CD4-positive, alpha-beta T cell treated with Interleukin-4 for 4 hours (primary cell): ENCODE data around the gene SLC4A1.
"Not testable (repeated sequence)": the region's sequence is repeated elsewhere in the genome, so short reads cannot be mapped to it uniquely, and the experiment has no call there.

Source experiments
- DNase-seq: peaks from one replicate; pipeline ENCODE4 v3.0.0-alpha.2; 2020

Gene SLC4A1

DNA sequence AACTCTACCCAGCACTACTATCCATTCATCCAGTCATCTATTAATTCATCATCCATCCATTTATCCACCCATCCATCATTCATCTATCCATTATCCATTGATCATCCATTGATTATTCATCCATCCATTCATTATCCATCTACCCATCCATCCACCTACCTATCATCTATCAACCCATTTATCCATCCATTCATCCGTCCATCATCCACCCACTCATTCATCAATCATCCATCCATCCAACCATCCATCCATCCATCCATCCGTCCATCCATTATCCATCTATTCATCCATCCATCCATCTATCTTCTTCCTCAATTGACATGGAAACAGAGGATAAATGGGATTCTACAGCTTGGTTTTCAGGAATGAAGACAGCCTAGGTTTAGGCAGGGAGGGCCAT, 12.0 kb downstream of the SLC4A1 start:
- DNase-seq = no peak

DNA sequence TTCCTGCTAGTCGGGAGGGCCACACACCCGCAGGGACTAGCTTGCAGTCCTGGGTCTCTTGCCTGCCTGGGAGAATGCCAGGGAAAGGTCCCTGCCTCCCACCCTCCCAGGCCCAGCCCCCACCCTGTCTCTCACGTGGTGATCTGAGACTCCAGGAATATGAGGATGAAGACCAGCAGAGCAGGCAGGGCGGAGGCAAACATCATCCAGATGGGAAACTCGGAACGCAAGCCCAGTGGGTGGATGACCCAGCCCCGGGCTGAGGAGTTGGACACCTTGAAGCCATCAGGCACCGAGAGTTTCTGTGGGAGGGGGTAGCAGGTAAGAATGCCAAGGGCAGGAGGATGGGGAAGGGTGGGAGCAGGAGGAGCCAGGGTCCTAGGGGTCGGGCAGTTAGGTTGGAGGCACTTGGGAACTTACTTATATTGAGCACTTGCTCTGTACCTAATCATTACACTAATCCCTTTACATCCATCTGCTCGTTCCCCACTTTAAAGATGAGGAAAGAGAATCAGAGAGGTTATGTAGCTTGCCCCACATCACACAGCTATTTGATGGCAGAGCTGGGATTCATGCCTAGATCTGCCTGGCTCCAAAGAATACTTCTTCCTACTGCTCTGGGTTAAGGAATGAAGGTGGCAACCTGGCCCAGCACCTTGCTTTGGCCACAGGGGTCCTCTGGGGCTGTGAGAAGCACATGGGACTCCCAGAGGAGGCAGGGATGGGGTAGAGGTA, 13.4 kb downstream of the SLC4A1 start:
- DNase-seq = no peak

DNA sequence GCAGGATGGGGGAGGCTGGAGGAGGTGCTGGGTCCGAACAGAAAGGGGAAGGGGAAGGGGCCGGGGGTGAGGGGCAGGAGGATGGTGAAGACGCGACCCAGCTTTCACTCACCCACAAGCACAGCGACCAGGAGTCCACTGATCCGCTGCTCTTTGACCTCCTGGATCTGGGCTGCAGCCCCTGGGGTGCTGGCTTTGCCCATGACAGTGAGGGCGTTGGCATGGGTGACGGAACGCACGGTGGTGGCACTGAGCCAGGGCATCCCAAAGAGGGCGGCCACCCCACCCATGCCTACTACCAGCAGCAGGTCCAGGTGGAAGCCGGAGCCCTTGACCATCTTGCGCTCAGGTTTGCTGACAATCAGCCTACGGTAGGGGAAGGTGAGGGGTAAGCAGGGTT, 14.9 kb downstream of the SLC4A1 start:
- DNase-seq = no peak

DNA sequence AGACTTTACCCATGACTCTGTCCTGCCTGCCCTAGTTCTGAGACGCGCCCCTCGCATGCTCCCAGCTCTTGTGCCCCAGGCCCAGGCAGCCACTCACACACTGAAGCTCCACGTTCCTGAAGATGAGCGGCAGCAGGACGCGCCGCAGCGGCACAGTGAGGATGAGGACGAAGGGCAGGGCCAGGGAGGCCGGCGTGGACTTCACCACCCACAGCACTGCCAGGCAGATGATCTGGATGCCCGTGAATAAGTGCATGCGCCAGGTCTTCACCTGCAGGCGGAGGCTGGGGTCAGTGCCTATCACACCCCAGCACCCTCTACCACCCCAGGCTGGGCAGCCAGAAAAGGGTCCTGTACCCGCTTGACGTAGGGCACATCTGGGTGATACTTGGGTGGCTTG, 16.9 kb downstream of the SLC4A1 start:
- DNase-seq = no peak

DNA sequence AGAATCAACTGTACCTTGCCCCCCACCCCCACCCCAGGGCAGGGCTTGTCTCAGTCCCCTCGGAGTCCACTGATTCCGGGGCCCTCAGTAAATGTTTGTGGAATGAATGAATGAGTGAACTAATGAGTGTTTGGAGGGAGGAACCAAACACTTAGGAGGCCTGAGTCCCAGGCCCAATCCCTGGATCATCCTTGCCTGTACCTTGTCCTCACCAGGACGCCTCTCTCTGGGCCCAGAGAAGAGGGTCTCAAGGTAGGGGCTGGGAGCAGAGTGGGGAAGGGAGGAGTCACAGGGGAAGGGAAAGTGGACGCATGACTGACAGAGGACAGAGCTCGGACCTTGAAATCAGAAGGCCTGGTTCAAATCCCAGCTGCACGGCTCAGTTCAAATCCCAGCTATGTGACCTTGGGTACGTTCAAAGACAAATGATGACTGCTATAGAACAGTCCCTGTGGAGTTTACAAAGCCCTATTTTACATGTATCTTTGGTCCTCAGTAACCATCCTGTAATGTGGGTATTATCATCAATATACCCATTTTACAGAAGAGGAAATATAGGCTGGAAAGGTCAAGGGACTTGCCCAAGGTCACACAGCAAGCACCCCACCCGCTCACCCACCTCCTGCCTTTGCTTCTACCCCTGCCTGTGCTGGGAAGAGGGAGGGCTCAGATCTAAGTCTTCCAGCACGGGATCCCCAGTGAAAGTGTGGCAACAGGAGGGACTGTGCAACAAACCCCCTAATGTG, 18.3 kb downstream of the SLC4A1 start:
- DNase-seq = no peak

DNA sequence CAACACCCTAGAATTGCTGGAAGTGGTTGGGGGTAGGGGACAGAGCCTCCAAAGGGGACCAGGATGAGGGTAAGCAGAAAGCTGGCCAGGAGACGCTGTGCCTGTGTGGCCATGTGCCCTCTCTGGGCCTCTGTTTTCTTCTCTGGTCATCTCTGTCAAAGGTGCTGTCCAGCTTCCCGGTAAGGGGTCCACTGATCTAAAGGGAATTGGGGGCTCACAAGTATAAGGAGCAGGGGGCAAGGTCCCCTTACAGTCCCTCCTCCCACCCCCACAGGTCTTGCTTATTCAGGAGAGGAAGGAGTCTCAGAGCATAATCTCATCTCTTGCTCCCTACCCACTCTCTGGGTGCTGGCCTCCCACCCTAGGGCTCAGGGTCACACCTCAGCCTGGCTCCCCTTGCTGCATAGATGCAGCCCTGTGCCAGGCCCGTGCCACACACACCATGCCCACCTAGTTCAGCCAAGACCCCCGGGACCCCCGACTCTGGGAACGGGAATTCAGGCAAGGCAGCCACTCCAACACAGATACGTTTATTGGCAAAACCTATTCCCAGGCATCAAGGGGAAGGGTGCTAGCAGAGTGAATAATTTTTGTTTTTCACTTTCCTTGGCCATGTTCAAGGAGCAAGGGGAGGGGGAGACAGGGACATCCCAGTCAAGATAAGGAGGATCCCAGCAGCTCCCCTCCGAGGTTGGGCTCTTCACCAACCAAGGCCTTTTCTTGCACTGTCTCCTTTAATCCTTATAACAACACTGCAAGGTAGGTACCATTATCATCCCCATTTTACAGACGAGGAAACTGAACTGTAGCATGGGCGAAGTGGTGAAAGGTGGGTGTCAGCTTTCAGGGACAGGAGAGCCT, 19.8 kb downstream of the SLC4A1 start:
- no peak for DNase-seq

DNA sequence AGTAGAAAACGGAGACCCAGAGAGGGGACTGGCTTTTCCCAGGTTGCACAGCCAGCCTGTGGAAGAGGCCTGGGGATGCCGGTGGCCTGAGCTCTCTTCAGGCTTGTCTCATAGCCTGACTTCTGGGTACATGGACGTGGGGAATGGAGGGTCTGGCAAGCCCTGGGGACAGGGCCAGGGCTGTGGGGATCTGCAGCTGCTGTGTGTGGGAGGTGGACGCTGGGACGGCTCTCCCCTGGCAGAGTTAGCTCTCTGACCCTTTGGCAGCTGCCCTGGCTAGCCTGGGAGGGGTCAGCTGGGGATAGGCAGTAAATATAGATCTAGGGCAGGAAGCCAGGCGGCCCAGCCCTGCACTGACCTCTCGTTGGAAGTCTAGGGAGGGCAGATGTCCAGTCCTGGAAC, 20.5 kb downstream of the SLC4A1 start:
- DNase-seq = no peak

DNA sequence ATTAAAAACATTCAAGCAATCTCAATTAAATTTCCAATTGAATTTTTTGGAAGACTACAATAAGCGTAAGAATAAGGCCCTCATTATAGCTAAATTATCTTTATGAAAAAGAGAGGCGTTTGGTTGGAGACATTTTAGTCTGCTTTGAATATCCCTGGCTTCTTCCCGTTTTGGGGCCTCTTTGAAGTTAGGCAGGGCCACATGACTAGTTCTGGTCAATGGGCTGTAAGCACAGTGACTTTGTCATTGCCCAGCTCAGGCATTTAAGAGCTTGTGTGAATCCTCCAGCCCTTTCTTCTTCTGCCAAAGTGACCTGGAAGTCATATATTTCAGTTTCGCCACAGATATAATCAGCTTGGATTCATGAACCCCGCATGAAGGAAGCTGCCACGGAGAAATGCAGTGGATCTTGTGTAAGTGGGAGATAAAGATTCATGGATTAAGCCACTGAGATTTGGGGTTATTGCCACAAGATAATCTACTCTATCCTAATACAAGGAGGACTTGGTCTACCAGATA, 26.8 kb downstream of the SLC4A1 start:
- DNase-seq = no peak

DNA sequence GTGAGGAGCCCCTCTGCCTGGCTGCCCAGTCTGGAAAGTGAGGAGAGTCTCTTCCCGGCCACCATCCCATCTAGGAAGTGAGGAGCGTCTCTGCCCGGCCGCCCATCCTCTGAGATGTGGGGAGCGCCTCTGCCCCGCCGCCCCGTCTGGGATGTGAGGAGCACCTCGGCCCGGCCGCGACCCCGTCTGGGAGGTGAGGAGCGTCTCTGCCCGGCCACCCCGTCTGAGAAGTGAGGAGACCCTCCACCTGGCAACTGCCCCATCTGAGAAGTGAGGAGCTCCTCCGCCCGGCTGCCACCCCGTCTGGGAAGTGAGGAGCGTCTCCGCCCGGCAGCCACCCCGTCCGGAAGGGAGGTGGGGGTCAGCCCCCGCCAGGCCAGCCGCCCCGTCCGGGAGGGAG, 30.0 kb downstream of the SLC4A1 start:
- not testable (repeated sequence) for DNase-seq

DNA sequence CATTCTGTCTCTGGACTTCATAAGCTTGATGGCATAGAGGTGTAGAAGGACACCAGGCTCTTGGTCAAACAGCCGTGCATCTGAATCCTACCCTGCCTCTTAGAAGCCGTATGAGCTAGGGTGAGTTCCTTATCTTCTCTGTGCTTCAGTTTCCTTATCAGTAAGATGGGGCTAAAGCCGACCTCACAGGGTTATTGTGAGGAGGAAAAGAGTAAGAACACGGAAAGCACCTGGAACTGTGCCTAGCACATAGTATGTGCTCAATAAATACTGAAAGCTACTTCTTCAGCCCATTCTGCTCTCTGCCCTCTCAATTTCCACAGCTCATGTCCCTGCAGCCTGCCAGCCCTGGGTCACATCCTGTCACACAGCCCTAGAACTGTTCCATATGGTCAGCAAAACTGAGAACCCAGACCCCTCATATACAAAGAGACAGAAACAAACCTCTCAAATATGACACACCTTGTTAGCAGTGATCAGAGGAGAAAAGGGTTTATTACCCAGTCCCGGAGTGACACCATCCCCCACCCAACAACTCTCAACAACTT, 31.4 kb downstream of the SLC4A1 start:
- no peak for DNase-seq

DNA sequence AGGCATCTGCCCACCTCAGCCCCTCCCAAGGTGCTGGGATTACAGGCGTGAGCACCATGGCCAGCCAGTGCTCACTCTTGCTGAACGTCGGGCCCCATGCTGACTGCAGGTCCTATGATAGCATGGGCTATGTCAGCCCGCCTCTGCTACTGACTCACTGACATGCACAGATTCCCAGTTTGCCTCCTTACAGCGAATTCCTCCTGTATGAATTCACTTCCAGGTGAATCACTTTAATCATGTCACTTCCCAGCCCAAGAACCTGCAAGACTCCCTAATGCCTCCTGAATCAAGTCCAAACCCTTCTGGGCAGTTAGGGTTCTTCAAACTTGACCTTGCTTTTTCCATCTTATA, 32.4 kb downstream of the SLC4A1 start:
- DNase-seq = no peak

DNA sequence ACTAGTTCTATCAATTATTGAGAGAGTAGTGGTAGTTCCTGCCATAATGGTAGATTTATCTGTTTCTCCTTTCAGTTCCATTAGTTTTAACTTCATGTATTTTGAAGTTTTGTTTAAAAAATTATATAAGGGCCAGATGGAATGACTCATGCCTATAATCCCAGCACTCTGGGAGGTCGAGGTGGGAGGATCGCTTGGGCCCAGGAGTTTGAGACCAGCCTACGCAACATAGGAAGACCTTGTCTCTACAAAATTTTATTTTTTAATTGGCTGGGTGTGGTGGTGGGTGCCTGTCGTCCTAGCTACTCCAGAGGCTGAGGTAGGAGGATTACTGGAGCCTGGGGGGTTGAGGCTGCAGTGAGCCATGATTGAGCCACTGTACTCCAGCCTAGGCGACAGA, 34.4 kb downstream of the SLC4A1 start:
- no peak for DNase-seq

DNA sequence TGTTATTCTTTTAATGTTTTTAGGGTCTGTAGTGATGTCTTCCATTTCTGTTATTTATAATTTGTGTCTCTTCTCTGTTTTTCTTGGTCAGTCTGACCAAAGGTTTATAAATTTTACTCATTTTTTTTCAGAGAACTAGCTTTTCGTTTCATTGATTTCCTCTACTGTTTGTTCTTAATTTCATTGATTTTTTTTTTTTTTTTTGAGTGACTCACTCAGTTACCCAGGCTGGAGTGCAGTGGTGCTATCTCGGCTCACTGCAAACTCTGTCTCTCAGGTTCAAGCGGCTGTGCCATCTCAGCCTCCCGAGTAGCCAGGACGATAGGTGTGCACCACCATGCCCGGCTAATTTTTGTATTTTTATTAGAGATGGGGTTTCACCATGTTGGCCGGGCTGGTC, 35.9 kb downstream of the SLC4A1 start:
- DNase-seq = no peak

DNA sequence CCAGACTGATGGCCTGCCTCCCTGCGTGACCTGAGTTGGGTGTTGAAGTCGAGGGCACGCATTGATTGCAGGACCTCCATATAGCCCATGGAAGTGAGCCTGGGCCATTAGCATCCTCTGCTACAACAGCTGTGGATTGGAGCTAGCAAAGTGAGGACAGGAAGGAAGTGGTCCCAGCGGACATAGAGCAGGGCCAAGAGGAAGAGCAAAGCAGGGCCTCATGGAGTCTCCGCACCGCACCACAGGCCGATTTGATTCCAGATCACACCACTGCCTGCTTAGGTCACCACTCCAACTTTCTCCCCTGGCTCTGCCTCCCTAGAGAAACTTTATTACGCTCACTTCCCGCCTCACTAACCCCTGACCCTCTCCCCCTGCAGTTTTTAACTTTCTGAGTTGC, 37.8 kb downstream of the SLC4A1 start:
- DNase-seq = no peak

DNA sequence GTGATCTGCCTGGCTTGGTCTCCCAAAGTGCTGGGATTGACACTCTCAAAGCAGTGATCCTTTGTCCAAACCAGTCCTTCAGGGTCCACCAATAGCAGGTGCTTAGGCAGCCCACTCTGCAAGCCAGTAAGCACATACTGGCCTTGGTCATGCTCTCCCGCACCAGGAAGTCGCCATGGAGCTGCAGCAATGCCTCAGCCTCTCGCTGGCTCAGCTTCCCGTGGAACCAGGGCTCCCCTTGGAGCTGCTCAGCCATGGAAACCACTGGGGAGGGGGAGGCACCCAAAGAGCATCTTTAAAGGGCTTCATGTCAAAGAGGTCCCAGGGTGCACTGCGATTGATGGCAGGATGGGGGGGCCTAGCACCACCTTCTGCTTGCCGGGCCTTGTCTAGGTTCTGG, 38.8 kb downstream of the SLC4A1 start:
- DNase-seq = no peak

DNA sequence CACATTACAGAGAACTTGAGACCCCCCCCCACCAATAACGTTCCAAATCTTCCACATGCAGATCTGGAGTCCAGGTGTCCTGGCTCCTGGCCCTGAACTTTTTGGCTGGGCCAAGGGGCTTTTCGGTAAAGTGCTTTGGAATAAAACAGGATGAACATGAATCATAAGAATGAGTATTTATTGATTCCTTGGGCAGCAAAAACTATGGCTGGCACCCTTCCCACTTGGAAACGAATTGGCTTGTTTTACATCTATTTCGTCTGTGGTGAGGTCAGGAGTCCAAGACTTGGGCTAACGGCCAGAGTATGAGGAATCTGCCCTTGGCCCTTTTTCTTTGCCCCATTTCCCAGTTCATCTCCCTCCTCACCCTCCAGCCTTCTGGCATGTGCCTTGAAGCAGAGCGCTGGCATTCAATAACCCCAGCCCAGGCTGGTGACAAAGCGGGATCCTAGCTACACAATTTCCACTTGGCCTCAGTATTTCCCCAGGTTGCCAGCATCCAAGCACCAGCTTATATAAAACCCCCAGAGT, 44.3 kb downstream of the SLC4A1 start:
- DNase-seq = no peak

DNA sequence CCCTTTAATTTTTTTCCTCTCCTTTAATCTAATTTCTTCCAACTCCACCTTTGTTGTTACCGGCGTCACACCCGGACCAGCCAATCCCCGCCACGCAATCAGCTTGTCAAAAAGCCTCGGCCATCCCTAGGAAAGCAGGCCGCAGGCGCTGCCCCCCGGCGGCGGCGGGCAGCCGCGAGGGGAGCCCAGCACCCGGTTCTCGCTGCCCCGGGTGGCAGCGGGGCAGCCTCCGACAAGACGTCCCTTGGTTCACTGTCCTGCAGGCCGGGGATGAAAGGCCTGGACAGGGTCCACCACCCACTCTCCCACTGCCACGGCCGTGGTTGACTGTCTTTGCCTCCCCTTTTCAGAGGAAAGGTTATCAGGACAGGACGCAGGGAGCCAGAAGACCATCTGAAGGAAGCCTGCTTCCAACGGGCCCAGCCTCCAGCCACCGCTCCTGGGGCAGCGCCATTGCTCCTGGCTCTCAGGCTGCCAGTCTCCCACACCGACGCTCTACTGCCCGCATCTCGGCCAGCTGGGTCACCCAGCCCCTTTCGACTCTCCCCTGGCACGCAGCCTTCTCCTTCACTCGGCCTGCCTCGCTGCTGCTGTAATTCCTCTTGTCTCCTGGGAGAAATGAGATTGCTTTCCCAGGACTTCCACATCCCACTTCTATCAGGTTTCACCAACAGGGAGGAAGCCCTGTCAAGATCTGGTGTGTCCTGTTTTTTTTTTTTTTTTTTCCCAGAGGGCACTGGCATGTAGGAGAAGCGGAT, 45.6 kb downstream of the SLC4A1 start:
- DNase-seq = peak; percentile 47

DNA sequence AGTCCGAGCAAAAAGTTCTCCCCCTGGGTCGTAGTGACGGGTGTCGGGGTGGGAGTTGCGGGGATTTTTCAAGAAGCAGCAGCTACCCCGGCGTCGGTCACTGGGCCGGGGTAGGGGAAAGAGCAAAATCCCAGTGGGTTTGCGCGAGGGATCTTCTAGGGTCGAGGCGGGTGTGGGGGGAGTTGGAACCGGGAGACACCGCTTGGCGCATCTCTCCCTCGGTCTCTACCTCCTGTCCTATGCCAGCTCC, 46.1 kb downstream of the SLC4A1 start:
- DNase-seq = no peak

DNA sequence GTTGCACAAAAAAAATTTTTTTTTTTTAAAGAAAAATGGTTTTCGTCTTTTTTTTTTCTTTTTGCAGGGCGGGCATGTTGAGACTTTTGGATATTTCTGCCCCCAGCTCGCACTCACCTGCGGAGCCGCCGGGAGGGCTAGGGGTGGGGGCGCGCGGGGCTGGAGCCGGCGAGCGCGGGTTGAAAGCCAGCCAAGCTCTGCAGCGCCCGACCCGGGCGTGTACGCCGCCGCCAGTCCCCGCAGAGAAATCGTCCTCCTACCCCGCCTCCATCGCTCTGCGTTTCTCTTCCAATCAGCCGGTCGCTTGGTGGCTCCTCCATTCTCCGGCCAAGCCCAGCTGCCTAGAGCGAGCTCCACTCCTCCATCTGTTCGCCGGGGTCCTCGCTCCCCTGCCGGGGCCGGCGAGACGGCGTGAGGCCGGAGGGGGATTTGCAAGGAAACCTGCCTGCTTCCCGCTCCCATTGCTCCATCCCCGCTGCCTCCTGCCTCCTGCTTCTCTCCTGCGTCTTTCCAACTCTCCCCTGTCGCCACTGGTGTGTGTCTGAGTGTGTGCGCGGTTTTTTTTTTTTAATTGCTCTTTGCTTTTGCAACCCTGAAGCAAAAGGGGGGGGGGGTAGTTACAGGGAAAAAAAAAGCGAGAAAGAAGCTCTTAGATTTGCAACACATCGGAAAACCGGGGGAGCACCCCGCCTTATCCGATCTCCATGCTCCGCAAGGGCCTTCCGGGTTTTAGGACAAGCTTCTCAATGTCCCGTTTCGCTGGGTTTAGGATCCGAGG, 46.7 kb downstream of the SLC4A1 start:
- peak; percentile 52 for DNase-seq

DNA sequence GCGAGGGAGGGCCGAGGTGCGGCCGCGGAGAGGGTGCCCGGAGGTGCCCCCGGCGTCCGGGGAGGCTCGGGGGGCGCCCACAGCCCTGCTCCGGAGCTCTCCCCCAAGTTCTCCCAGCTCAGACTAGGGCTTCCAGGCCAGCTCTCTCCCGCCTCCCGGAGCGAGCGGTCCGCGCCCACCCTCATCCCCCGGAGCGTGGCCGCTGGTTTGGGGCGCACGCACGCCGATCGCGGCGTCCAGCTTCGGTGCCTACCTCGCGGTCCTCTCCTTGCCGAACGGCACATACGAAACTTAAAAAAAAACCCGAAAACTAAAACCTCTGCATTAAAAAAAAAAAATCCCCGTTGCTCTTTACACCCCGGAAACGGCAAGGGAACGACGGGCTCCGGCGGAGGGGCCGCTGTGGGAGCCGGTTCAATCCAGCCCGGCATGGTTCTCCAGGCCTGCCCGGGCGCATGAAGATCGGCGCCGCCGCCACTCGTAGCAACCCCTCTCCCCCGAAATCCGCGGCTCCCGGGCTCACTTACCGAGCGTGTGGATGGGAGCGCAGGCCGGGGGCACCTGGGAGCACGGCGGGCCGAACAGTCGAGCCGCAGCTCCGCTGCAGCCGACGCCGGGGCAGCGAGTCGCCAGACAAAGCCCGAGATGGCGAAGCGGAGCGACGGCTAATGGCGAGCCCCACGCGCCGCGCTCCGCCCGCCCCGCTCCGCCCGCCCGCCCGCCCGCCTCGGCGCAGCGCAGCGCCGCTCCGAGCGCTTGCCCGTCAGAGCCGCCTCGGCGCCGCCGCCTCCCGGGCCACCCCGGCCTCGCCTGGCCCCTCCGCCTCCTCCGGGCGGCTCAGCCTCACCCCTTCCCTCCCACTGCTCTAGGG, 47.5 kb downstream of the SLC4A1 start:
- peak; percentile 40 for DNase-seq
